Measurements from ENCODE around the gene CYP2C8.

The CYP2C8 gene

DNA sequence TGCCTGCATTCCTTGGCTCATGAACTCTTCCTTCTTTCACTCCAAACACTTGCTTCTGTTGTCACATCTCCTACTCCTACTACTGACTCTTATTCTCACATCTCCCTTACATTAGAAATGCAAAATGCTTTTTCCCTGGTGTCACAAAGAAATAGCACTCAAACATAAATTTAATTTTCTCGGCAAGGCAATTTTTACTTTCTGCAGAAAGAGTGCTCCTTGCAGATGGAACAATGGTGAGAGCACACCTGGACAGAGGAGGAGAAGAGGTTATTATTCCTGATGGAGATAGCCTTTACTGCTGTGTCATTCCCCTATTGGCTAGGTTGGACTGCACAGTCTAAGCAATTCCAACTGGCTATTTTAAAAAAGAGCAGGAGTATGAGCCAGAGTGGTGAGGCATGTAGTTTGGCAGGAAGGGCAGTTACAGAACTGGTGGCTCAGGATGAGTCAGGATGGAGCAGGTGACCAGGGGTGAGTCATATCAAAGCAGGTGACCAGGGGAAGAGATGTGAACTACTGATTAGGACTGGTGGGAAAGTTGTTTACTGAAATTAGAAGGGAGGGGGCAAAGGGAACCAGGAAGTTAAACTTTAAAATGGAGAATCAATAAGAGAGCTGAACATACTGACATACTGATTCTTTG, 77.9 kb downstream of the CYP2C8 start:
- Histone ChIP-seq H3K9me3 (no peaks in the 10 kb centered on the region), H3K4me1 (no peaks in the 10 kb centered on the region), H3K4me3 (ENCODE audit: low read depth, low read length) (no peak overlapping the region), H3K36me3 (no peaks in the 10 kb centered on the region), H3K27me3 (no peaks in the 10 kb centered on the region)
- no peak for DNase-seq
- TF ChIP-seq, protein P1, sequence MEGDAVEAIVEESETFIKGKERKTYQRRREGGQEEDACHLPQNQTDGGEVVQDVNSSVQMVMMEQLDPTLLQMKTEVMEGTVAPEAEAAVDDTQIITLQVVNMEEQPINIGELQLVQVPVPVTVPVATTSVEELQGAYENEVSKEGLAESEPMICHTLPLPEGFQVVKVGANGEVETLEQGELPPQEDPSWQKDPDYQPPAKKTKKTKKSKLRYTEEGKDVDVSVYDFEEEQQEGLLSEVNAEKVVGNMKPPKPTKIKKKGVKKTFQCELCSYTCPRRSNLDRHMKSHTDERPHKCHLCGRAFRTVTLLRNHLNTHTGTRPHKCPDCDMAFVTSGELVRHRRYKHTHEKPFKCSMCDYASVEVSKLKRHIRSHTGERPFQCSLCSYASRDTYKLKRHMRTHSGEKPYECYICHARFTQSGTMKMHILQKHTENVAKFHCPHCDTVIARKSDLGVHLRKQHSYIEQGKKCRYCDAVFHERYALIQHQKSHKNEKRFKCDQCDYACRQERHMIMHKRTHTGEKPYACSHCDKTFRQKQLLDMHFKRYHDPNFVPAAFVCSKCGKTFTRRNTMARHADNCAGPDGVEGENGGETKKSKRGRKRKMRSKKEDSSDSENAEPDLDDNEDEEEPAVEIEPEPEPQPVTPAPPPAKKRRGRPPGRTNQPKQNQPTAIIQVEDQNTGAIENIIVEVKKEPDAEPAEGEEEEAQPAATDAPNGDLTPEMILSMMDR (IDR thresholded peaks at IDR 0.05; ENCODE audit: low read depth, low read length), result no peak

DNA sequence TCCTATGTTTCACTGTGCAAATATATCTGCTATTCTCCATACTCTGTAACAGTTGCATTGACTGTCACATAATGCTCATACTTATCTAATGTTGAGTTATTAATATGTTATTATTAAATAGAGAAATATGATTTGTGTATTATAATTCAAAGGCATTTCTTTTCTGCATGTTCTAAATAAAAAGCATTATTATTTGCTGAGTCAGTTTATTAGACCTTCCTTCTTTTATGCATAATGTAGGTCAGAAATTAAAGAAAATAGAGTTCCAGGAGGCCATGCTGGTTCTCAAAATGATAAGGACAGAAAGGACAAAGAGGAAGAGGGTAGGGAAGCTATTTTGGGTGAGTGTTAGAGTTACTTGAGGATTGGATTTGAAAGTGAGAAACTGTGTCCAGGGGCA, 80.1 kb downstream of the CYP2C8 start:
- Histone ChIP-seq H3K9me3 (no peaks in the 10 kb centered on the region), H3K27me3 (no peaks in the 10 kb centered on the region), H3K4me1 (no peaks in the 10 kb centered on the region), H3K4me3 (ENCODE audit: low read depth, low read length) (no peak overlapping the region), H3K36me3 (no peaks in the 10 kb centered on the region)
- no peak for DNase-seq
- TF ChIP-seq, protein P1 (IDR thresholded peaks at IDR 0.05; ENCODE audit: low read depth, low read length), result no peak
